Trophoblast cell (in vitro differentiated cells and primary cell): ENCODE measurements around the gene PHLDB2.

Source experiments
- DNase-seq, 2 donors: peaks; one replicate each; pipeline ENCODE4 v3.0.0-alpha.2; 2016
- H2AFZ ChIP-seq: 2 replicates; pipeline ENCODE4 v1.6.1; 2013; ENCODE audit warnings: low read length, moderate library complexity, mild to moderate bottlenecking; ENCODE audit not compliant: insufficient read depth, poor library complexity
- H2AK5ac ChIP-seq: 2 replicates; pipeline ENCODE4 v1.6.1; 2013; ENCODE audit warnings: mild to moderate bottlenecking, low read length
- H2BK120ac ChIP-seq: 2 replicates; pipeline ENCODE4 v1.6.1; 2013; ENCODE audit warnings: low read length, mild to moderate bottlenecking, moderate library complexity; ENCODE audit not compliant: insufficient read depth, poor library complexity
- H2BK12ac ChIP-seq: 2 replicates; pipeline ENCODE4 v1.6.1; 2013; ENCODE audit warnings: mild to moderate bottlenecking, low read length, moderate library complexity
- H2BK5ac ChIP-seq: 2 replicates; pipeline ENCODE4 v1.6.1; 2013; ENCODE audit warnings: low read length, low read depth, moderate library complexity, mild to moderate bottlenecking; ENCODE audit not compliant: poor library complexity
- H3K14ac ChIP-seq: 2 replicates; pipeline ENCODE4 v1.6.1; 2013; ENCODE audit warnings: mild to moderate bottlenecking, low read length
- H3K18ac ChIP-seq: 2 replicates; pipeline ENCODE4 v1.6.1; 2013; ENCODE audit warnings: mild to moderate bottlenecking, low read length
- H3K23ac ChIP-seq: 2 replicates; pipeline ENCODE4 v1.6.1; 2013; ENCODE audit warnings: low read length
- H3K27ac ChIP-seq: 2 replicates; pipeline ENCODE4 v1.5.1; 2013; ENCODE audit warnings: low read depth, mild to moderate bottlenecking, inconsistent platforms, low read length, moderate library complexity
- H3K27me3 ChIP-seq: 2 replicates; pipeline ENCODE4 v1.6.1; 2013; ENCODE audit warnings: inconsistent platforms, mild to moderate bottlenecking, low read length, moderate library complexity; ENCODE audit not compliant: insufficient read depth
- H3K36me3 ChIP-seq, 2 experiments: 1 replicate in 1 of 2; 2 replicates in 1 of 2; pipeline ENCODE4 v1.6.1; 2013; ENCODE audit warnings: low read length in 2 of 2, mild to moderate bottlenecking in 2 of 2, moderate library complexity in 1 of 2; ENCODE audit not compliant: insufficient read depth in 2 of 2, control insufficient read depth in 1 of 2
- H3K4ac ChIP-seq: 2 replicates; pipeline ENCODE4 v1.6.1; 2013; ENCODE audit warnings: low read depth, mild to moderate bottlenecking, low read length, moderate library complexity
- H3K4me1 ChIP-seq, 2 experiments: 1 replicate in 1 of 2; 2 replicates in 1 of 2; pipeline ENCODE4 v1.6.1; 2013; ENCODE audit warnings: low read length in 2 of 2, mild to moderate bottlenecking in 2 of 2, moderate library complexity in 1 of 2; ENCODE audit not compliant: insufficient read depth in 2 of 2, control insufficient read depth in 1 of 2
- H3K4me2 ChIP-seq: 2 replicates; pipeline ENCODE4 v1.6.1; 2013; ENCODE audit warnings: inconsistent platforms, mild to moderate bottlenecking, low read length, moderate library complexity
- H3K4me3 ChIP-seq: 2 replicates; pipeline ENCODE4 v1.5.1; 2013; ENCODE audit warnings: mild to moderate bottlenecking, low read depth, low read length, inconsistent platforms
- H3K79me1 ChIP-seq: one replicate; pipeline ENCODE4 v1.6.1; 2013; ENCODE audit warnings: low read length
- H3K79me2 ChIP-seq: 2 replicates; pipeline ENCODE4 v1.6.1; 2013; ENCODE audit warnings: low read length, mild to moderate bottlenecking; ENCODE audit not compliant: control insufficient read depth, insufficient read depth, poor library complexity
- H3K9ac ChIP-seq: 2 replicates; pipeline ENCODE4 v1.6.1; 2013; ENCODE audit warnings: mild to moderate bottlenecking, low read length
- H3K9me3 ChIP-seq: 2 replicates; pipeline ENCODE4 v1.6.1; 2013; ENCODE audit warnings: low read depth, mild to moderate bottlenecking, control low read depth, inconsistent platforms, low read length; ENCODE audit not compliant: insufficient read depth
- H4K12ac ChIP-seq: 2 replicates; pipeline ENCODE4 v1.6.1; 2013; ENCODE audit warnings: low read depth, mild to moderate bottlenecking, low read length, moderate library complexity
- H4K8ac ChIP-seq: 2 replicates; pipeline ENCODE4 v1.6.1; 2013; ENCODE audit warnings: low read depth, mild to moderate bottlenecking, low read length, moderate library complexity
- H4K91ac ChIP-seq: one replicate; pipeline ENCODE4 v1.6.1; 2013; ENCODE audit warnings: low read depth, mild to moderate bottlenecking, low read length, moderate library complexity
- WGBS: extraction: QIAGEN DNeasy Blood & Tissue Kit; methylation state at CpG from one replicate; pipeline ENCODE4 v1.1.7; 2013; ENCODE audit warnings: missing lambda C conversion rate; ENCODE audit not compliant: insufficient read length, insufficient coverage; ENCODE audit errors: extremely low coverage; 5-methylcytosine and 5-hydroxymethylcytosine counted together

PHLDB2 gene

DNA sequence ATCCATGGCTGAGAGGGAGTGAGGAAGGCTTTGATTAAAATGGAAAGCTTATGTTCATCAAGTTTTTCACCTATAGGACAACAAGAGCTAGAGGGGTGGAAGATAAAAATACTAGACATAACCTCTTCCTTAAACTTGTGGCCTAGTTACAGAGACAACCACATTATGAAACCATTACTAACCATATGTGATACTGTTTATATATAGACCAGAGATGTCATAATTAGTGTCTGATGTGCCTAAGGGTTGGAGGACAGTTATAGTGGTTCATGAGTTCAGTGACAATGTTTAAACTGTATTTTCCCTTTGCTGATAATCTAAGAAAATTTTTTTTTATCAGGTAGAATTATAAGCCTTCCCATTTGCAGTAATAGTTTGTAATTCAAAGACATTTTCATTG lies 23.7 kb downstream of the PHLDB2 start:
- H2BK120ac ChIP-seq = no peak overlapping the region
- H3K23ac ChIP-seq = no peak overlapping the region
- H3K4me3 ChIP-seq = no peak overlapping the region
- H4K12ac ChIP-seq = no peak overlapping the region
- no peaks in the 10 kb centered on the region for H3K79me2 ChIP-seq
- no peaks in the 10 kb centered on the region for H3K79me1 ChIP-seq
- H3K4me1 ChIP-seq = no peaks in the 10 kb centered on the region
- H3K18ac ChIP-seq = no peak overlapping the region
- no peak overlapping the region for H2AFZ ChIP-seq
- no peaks in the 10 kb centered on the region for H3K27me3 ChIP-seq
- no peak overlapping the region for H2BK12ac ChIP-seq
- H4K91ac ChIP-seq = no peak overlapping the region
- no peak overlapping the region for H3K4me2 ChIP-seq
- peaks cover 9 to 11% of the 10 kb centered on the region in 2 experiments for H3K36me3 ChIP-seq
- H3K4ac ChIP-seq = no peak overlapping the region
- H4K8ac ChIP-seq = no peak overlapping the region
- no peak overlapping the region for H2AK5ac ChIP-seq
- no peaks in the 10 kb centered on the region for H3K9me3 ChIP-seq
- no peak overlapping the region for H3K27ac ChIP-seq
- DNase-seq = no peak
- H3K9ac ChIP-seq = no peak overlapping the region
- H2BK5ac ChIP-seq = no peak overlapping the region
- H3K14ac ChIP-seq = no peak overlapping the region

DNA sequence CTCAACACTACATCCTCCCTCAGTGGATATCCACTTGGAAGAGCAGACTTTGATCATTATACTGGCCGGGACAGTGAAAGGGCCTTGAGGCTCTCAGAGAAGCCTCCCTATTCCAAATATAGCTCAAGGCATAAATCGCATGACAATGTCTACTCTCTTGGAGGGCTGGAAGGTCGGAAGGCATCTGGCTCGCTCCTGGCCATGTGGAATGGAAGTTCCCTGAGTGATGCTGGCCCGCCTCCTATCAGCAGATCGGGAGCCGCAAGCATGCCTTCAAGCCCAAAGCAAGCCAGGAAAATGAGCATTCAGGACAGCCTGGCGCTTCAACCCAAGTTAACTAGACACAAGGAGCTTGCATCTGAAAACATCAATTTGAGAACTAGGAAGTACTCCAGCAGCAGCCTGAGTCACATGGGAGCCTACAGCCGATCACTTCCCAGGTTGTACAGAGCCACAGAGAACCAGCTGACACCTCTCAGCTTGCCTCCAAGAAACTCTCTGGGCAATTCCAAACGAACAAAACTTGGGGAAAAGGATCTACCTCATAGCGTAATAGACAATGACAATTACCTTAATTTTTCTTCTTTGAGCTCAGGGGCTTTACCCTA lies 25.4 kb downstream of the PHLDB2 start:
- Histone ChIP-seq H3K4me2 (no peak overlapping the region), H3K27ac (no peak overlapping the region), H2BK5ac (no peak overlapping the region), H3K27me3 (no peaks in the 10 kb centered on the region), H3K9me3 (no peaks in the 10 kb centered on the region), H2BK120ac (no peak overlapping the region), H2AK5ac (no peak overlapping the region), H4K8ac (no peak overlapping the region), H3K23ac (no peak overlapping the region), H3K4me3 (no peak overlapping the region), H4K12ac (no peak overlapping the region), H3K9ac (no peak overlapping the region), H3K79me2 (no peaks in the 10 kb centered on the region), H2BK12ac (no peak overlapping the region), H3K18ac (no peak overlapping the region), H3K4me1 (no peaks in the 10 kb centered on the region), H3K14ac (no peak overlapping the region), H4K91ac (no peak overlapping the region), H3K36me3 (peaks cover 10 to 11% of the 10 kb centered on the region in 2 experiments), H3K79me1 (no peaks in the 10 kb centered on the region), H3K4ac (no peak overlapping the region), H2AFZ (no peak overlapping the region)
- DNase-seq = peak; percentile 49 to 57
- WGBS = no CpG with 5 or more reads among the region's 11 CpGs

DNA sequence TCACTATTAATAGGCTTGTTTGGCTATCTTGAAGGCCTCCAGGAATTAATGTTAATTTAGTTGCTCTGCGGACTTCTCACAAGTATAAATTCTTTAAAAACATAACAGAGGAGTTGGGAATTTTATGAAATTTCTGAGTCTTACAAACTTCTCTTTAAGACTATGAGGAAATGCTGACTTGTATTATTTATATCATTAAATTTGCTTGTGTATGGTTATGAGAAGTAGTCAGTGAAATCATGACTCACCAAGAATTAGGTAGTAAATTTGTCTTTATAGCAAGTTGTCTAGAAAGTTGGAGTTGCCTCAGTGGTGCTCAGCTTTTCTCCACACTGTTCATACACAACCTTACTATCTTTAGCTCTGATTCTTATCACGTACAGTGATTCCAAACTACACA lies 26.5 kb downstream of the PHLDB2 start:
- Histone ChIP-seq H3K9me3 (no peaks in the 10 kb centered on the region), H3K36me3 (peaks cover 10 to 11% of the 10 kb centered on the region in 2 experiments), H4K12ac (no peak overlapping the region), H2BK12ac (no peak overlapping the region), H4K91ac (no peak overlapping the region), H3K18ac (no peak overlapping the region), H4K8ac (no peak overlapping the region), H3K4ac (no peak overlapping the region), H2BK5ac (no peak overlapping the region), H2AFZ (no peak overlapping the region), H3K14ac (no peak overlapping the region), H3K4me2 (no peak overlapping the region), H3K4me3 (no peak overlapping the region), H3K79me1 (no peaks in the 10 kb centered on the region), H3K4me1 (no peaks in the 10 kb centered on the region), H3K27me3 (no peaks in the 10 kb centered on the region), H3K9ac (no peak overlapping the region), H2BK120ac (no peak overlapping the region), H3K23ac (no peak overlapping the region), H3K27ac (no peak overlapping the region), H2AK5ac (no peak overlapping the region), H3K79me2 (no peaks in the 10 kb centered on the region)
- WGBS = no CpG with 5 or more reads among the region's 2 CpGs
- no peak for DNase-seq

DNA sequence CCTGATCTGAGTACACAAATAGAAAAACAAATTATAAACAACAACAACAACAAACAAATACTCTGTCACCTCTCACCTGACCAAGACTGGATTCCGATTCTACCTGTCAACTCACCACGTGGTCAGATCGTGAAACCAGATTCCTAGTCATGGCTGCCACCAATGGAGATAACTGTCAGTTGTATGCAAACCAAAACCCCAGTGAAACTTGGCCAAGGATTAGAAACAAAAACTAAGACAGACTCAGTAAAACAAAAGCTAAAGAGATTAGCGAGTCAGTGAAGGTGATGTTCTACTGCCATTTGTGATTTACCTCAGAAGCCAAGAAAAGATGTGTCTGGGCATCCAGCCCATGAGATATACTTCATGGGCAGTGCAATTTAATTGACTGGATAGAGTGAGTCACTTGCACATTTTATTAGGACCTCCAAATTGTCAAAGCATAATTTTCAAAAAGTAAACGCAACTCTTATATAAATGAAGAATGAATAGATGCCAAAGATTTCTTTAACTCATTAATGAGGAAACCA lies 31.1 kb downstream of the PHLDB2 start:
- Histone ChIP-seq H2BK120ac (no peak overlapping the region), H3K4ac (no peak overlapping the region), H3K79me1 (no peaks in the 10 kb centered on the region), H2BK12ac (no peak overlapping the region), H3K27ac (no peak overlapping the region), H3K9me3 (no peaks in the 10 kb centered on the region), H4K12ac (no peak overlapping the region), H3K4me2 (no peak overlapping the region), H3K27me3 (no peaks in the 10 kb centered on the region), H2AK5ac (no peak overlapping the region), H2BK5ac (no peak overlapping the region), H3K36me3 (peaks cover 3 to 6% of the 10 kb centered on the region in 2 experiments), H4K8ac (no peak overlapping the region), H3K79me2 (no peaks in the 10 kb centered on the region), H3K18ac (no peak overlapping the region), H3K23ac (no peak overlapping the region), H3K4me3 (no peak overlapping the region), H2AFZ (no peak overlapping the region), H3K9ac (no peak overlapping the region), H3K4me1 (no peaks in the 10 kb centered on the region), H3K14ac (no peak overlapping the region), H4K91ac (no peak overlapping the region)
- no peak for DNase-seq
- no CpG with 5 or more reads among the region's 5 CpGs for WGBS
